ENCODE measurements around the gene SEPTIN5.
A peak's percentile ranks its signal among the peaks of the same experiment; 100 is the strongest.
"Not testable (repeated sequence)": the region's sequence is repeated elsewhere in the genome, so short reads cannot be mapped to it uniquely, and the experiment has no call there.

SEPTIN5 gene

GRCh38 chr22:19714312-19715187, at the start of gene SEPTIN5:
TSS of gene SEPTIN5 (plus strand) at chr22:19714503. CDS start at chr22:19714589, 86 bp downstream.
- DNase-seq (ENCODE audit: low spot score), result peak; percentile 74

- no peak for DNase-seq (ENCODE audit: low spot score)
Measured at GRCh38 chr22:19664951-19665783, 49.1 kb upstream of the SEPTIN5 start.

GRCh38 chr22:19665784-19666672, 48.3 kb upstream of the SEPTIN5 start:
- DNase-seq (ENCODE audit: low spot score), result no peak

- DNase-seq (ENCODE audit: low spot score), result no peak
Measured at GRCh38 chr22:19666673-19667593, 47.4 kb upstream of the SEPTIN5 start.

GRCh38 chr22:19667872-19668740, 46.2 kb upstream of the SEPTIN5 start:
- no peak for DNase-seq (ENCODE audit: low spot score)

- DNase-seq (ENCODE audit: low spot score), result no peak
Measured at GRCh38 chr22:19668748-19669147, 45.6 kb upstream of the SEPTIN5 start.

GRCh38 chr22:19669570-19669969, 44.7 kb upstream of the SEPTIN5 start:
- no peak for DNase-seq (ENCODE audit: low spot score)

- DNase-seq (ENCODE audit: low spot score), result no peak
Measured at GRCh38 chr22:19671316-19671715, 43.0 kb upstream of the SEPTIN5 start.

GRCh38 chr22:19672054-19672776, 42.1 kb upstream of the SEPTIN5 start:
- no peak for DNase-seq (ENCODE audit: low spot score)

GRCh38 chr22:19673660-19674059, 40.6 kb upstream of the SEPTIN5 start:
- DNase-seq (ENCODE audit: low spot score), result no peak

- DNase-seq (ENCODE audit: low spot score), result no peak
Measured at GRCh38 chr22:19674129-19674928, 40.0 kb upstream of the SEPTIN5 start.

- no peak for DNase-seq (ENCODE audit: low spot score)
Measured at GRCh38 chr22:19674929-19675253, 39.4 kb upstream of the SEPTIN5 start.

GRCh38 chr22:19675428-19675827, 38.9 kb upstream of the SEPTIN5 start:
- DNase-seq (ENCODE audit: low spot score), result no peak

GRCh38 chr22:19676437-19676836, 37.9 kb upstream of the SEPTIN5 start:
- not testable (repeated sequence) for DNase-seq (ENCODE audit: low spot score)

- no peak for DNase-seq (ENCODE audit: low spot score)
Measured at GRCh38 chr22:19678949-19679521, 35.3 kb upstream of the SEPTIN5 start.

- peak; percentile 77 for DNase-seq (ENCODE audit: low spot score)
Measured at GRCh38 chr22:19679522-19680101, 34.7 kb upstream of the SEPTIN5 start.

- DNase-seq (ENCODE audit: low spot score), result no peak
Measured at GRCh38 chr22:19680287-19680881, 33.9 kb upstream of the SEPTIN5 start.
